ENCODE data around the gene RFX3.

GRCh38 chr9:3292311-3292710 is 233.5 kb downstream of the RFX3 start:
- TF ChIP-seq CTCF (IDR thresholded peaks at IDR 0.05) (no peak), POLR2A (IDR thresholded peaks at IDR 0.05) (no peak)
